SK-N-SH (cell line): ENCODE measurements around the gene ARMH4.

Experiments
- CTCF ChIP-seq: fragments of 200-600 bp; sonication (generic); IDR thresholded peaks from 2 replicates; pipeline ENCODE4 v1.6.1; 2017; ENCODE audit warnings: antibody characterized with exemption, mild to moderate bottlenecking, moderate library complexity
- ELF1 ChIP-seq: IDR thresholded peaks from 2 replicates; pipeline ENCODE4 v1.4.0; 2012
- EP300 ChIP-seq, 2 experiments: IDR thresholded peaks; 2 replicates each; pipeline versions ENCODE4 v1.4.0 to v1.6.1; 2012; ENCODE audit warnings: borderline replicate concordance in 1 of 2, low read depth in 1 of 2, low read length in 1 of 2
- EZH2phosphoT487 ChIP-seq: fragments of 200-600 bp; sonication (generic); IDR thresholded peaks from 2 replicates; pipeline ENCODE4 v1.6.1; 2017; ENCODE audit warnings: low read depth, mixed run types, mild to moderate bottlenecking, antibody characterized with exemption, moderate library complexity, borderline replicate concordance
- FOSL2 ChIP-seq: IDR thresholded peaks from 2 replicates; pipeline ENCODE4 v1.4.0; 2012; ENCODE audit warnings: low read depth, mild to moderate bottlenecking, moderate library complexity, borderline replicate concordance
- FOXJ3 ChIP-seq: sonication (generic); formaldehyde crosslinking; IDR thresholded peaks from 2 replicates; pipeline ENCODE4 v1.5.1; 2020; ENCODE audit warnings: mild to moderate bottlenecking, missing genetic modification reagents
- POLR2AphosphoS5 ChIP-seq: IDR thresholded peaks from 2 replicates; pipeline ENCODE4 v1.6.1; 2012; ENCODE audit warnings: low read depth, low read length
- REST ChIP-seq: IDR thresholded peaks from 2 replicates; pipeline ENCODE4 v1.6.1; 2012; ENCODE audit warnings: mild to moderate bottlenecking, low read depth, low read length, moderate library complexity
- RFX5 ChIP-seq: IDR thresholded peaks from 2 replicates; pipeline ENCODE4 v1.6.1; 2012; ENCODE audit warnings: mild to moderate bottlenecking, improper control_type of control experiment, low read length
- TAF1 ChIP-seq: IDR thresholded peaks from 2 replicates; pipeline ENCODE4 v1.6.1; 2012; ENCODE audit warnings: low read depth, mild to moderate bottlenecking, low read length, moderate library complexity, borderline replicate concordance
- YY1 ChIP-seq: IDR thresholded peaks from 2 replicates; pipeline ENCODE4 v1.4.0; 2012; ENCODE audit warnings: low read depth, mild to moderate bottlenecking

- no peak for TF ChIP-seq FOXJ3 (CRISPR knock-in tag)
- TF ChIP-seq REST: no peak
- no peak for TF ChIP-seq CTCF
- TF ChIP-seq YY1: no peak
- TF ChIP-seq EP300 (IDR thresholded peaks at IDR 0.05; ENCODE audit: borderline replicate concordance in 1 of 2, low read depth in 1 of 2, low read length in 1 of 2): no peak
- TF ChIP-seq FOSL2: no peak
- TF ChIP-seq RFX5: no peak
- TF ChIP-seq EZH2phosphoT487: no peak
- no peak for TF ChIP-seq TAF1
- no peak for TF ChIP-seq POLR2AphosphoS5
- TF ChIP-seq ELF1: no peak
These were observed 32.6 kb downstream of the ARMH4 start for GRCh38 chr14:58119381-58119780.
